Right lung (tissue), 5 donors: ENCODE measurements around the gene CAT. TPM values are rescaled to one million over a fixed set of nuclear protein-coding genes. Genes with fewer than 3 reads are reported as not detected.

Source experiments
- DNase-seq, 2 donors: peaks; one replicate each; pipeline ENCODE4 v3.0.0-alpha.2; 2013
- polyA plus RNA-seq, 5 donors: library from polyadenylated mRNA; unstranded; fragments of 120-200 nt; gene quantifications; one replicate each; pipeline versions ENCODE4 v1.2.1 to v1.2.3, GENCODE V29; 2013; ENCODE audit warnings: inconsistent platforms in 1 of 5, low replicate concordance in 1 of 5; ENCODE audit not compliant: insufficient read length in 5 of 5, insufficient read depth in 1 of 5

The CAT gene
- polyA plus RNA-seq, 5 donors: 186 to 238 (median 218) TPM

GRCh38 chr11:34521265-34521664 is 82.5 kb downstream of the CAT start:
- DNase-seq: no peak

Other genes with a start within 250 kb of the CAT start
- 1 to 10 TPM; 3.7 to 5.4 (median 4.1) TPM for gene ABTB2, start 80.9 kb upstream of the CAT start, polyA plus RNA-seq
- gene ELF5, start 74.9 kb downstream of the CAT start, polyA plus RNA-seq: 10 to 100 TPM; 24.4 to 40.4 (median 28.4) TPM
- 10 to 100 TPM in 4 of 5 donors, 1 to 10 TPM in 1; 9.6 to 15.7 (median 11.0) TPM for gene EHF, start 182.2 kb downstream of the CAT start, polyA plus RNA-seq